ENCODE results near the gene PHGDH. TPM values are rescaled to one million over a fixed set of nuclear protein-coding genes. Genes with fewer than 3 reads are reported as not detected.

Gene PHGDH
- total RNA-seq, 1 donor from 2014 or later = 371 TPM

DNA sequence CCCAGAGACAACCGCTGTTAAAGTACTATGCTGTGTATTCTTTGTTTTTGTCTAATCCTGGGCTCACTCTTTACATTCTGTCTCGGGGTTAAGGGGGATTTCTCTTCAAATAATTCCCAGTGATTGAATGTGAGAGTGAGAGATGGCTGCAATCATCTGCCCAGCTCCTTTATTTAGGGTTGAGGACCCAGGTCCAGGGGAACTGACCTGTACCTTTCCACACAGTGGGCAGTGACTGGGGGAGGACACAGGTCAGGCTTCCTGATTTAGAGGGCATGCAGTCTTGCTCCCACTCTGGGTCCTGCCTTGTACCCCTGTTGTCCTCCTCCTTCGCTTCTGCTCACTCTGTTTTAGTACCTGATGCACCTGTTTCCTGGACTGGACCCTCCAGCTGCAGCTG is 22.0 kb downstream of the PHGDH start:
- Histone ChIP-seq H3K9ac (ENCODE audit: low read length) (no peak overlapping the region), H3K79me2 (ENCODE audit: insufficient read depth, low read length) (no peaks in the 10 kb centered on the region), H3K27ac (ENCODE audit: low read depth, low read length) (no peak overlapping the region), H4K20me1 (ENCODE audit: insufficient read depth, low read length) (peaks cover 13% of the 10 kb centered on the region), H3K27me3 (ENCODE audit: insufficient read depth, low read length) (no peaks in the 10 kb centered on the region), H2AFZ (ENCODE audit: low read depth, low read length) (no peak overlapping the region), H3K4me1 (ENCODE audit: insufficient read depth, low read length) (no peaks in the 10 kb centered on the region), H3K4me2 (ENCODE audit: low read length) (no peak overlapping the region), H3K9me3 (ENCODE audit: insufficient read depth, low read depth, low read length) (no peaks in the 10 kb centered on the region), H3K4me3 (ENCODE audit: insufficient read depth, low read depth, low read length) (no peak overlapping the region), H3K36me3 (ENCODE audit: insufficient read depth, low read length) (peaks cover 8% of the 10 kb centered on the region)
- Mint-ChIP-seq H3K27ac (ENCODE audit: unreplicated experiment) (no peak overlapping the region), H3K4me3 (ENCODE audit: unreplicated experiment) (no peak overlapping the region), H3K27me3 (ENCODE audit: low read depth, unreplicated experiment) (no peaks in the 10 kb centered on the region), H3K36me3 (ENCODE audit: low read depth, unreplicated experiment) (peaks cover 44% of the 10 kb centered on the region), H3K4me1 (ENCODE audit: low read depth, unreplicated experiment) (peaks cover 22% of the 10 kb centered on the region), H3K9me3 (ENCODE audit: unreplicated experiment) (no peaks in the 10 kb centered on the region)
- TF ChIP-seq EZH2 (IDR thresholded peaks at IDR 0.05; ENCODE audit: insufficient read depth, low read length) = no peak
- TF ChIP-seq, protein P1, sequence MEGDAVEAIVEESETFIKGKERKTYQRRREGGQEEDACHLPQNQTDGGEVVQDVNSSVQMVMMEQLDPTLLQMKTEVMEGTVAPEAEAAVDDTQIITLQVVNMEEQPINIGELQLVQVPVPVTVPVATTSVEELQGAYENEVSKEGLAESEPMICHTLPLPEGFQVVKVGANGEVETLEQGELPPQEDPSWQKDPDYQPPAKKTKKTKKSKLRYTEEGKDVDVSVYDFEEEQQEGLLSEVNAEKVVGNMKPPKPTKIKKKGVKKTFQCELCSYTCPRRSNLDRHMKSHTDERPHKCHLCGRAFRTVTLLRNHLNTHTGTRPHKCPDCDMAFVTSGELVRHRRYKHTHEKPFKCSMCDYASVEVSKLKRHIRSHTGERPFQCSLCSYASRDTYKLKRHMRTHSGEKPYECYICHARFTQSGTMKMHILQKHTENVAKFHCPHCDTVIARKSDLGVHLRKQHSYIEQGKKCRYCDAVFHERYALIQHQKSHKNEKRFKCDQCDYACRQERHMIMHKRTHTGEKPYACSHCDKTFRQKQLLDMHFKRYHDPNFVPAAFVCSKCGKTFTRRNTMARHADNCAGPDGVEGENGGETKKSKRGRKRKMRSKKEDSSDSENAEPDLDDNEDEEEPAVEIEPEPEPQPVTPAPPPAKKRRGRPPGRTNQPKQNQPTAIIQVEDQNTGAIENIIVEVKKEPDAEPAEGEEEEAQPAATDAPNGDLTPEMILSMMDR (IDR thresholded peaks at IDR 0.05; ENCODE audit: insufficient read depth, low read depth, low read length) = no peak
- DNase-seq (ENCODE audit: low read depth) = no peak
- FAIRE-seq = no peak

DNA sequence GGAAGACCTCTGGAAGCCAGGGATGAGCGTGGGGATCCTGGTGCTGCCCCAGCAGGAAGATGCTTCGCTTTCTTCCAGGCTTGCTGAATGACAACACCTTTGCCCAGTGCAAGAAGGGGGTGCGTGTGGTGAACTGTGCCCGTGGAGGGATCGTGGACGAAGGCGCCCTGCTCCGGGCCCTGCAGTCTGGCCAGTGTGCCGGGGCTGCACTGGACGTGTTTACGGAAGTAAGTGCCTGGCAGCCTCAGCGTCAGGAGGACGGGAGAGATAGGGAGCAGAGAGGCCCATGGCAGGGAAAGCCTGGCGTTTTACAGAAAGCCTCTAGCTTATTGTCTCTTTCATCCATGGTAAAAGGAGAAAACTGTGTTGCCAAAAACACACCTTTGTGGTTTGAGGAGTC is 23.5 kb downstream of the PHGDH start:
- Histone ChIP-seq H3K4me2 (ENCODE audit: low read length) (no peak overlapping the region), H3K9ac (ENCODE audit: low read length) (no peak overlapping the region), H3K27me3 (ENCODE audit: insufficient read depth, low read length) (no peaks in the 10 kb centered on the region), H3K4me3 (ENCODE audit: insufficient read depth, low read depth, low read length) (no peak overlapping the region), H4K20me1 (ENCODE audit: insufficient read depth, low read length) (peaks cover 13% of the 10 kb centered on the region), H3K36me3 (ENCODE audit: insufficient read depth, low read length) (peaks cover 10% of the 10 kb centered on the region), H3K27ac (ENCODE audit: low read depth, low read length) (no peak overlapping the region), H3K4me1 (ENCODE audit: insufficient read depth, low read length) (no peaks in the 10 kb centered on the region), H2AFZ (ENCODE audit: low read depth, low read length) (no peak overlapping the region), H3K79me2 (ENCODE audit: insufficient read depth, low read length) (no peaks in the 10 kb centered on the region), H3K9me3 (ENCODE audit: insufficient read depth, low read depth, low read length) (no peaks in the 10 kb centered on the region)
- no peaks in the 10 kb centered on the region for H3K27me3 Mint-ChIP-seq (ENCODE audit: low read depth, unreplicated experiment)
- TF ChIP-seq, protein P1 (IDR thresholded peaks at IDR 0.05; ENCODE audit: insufficient read depth, low read depth, low read length) = no peak
- TF ChIP-seq EZH2 (IDR thresholded peaks at IDR 0.05; ENCODE audit: insufficient read depth, low read length) = no peak
- FAIRE-seq = no peak
- no peak for DNase-seq (ENCODE audit: low read depth)
- H3K4me3 Mint-ChIP-seq (ENCODE audit: unreplicated experiment) = no peak overlapping the region
- H3K4me1 Mint-ChIP-seq (ENCODE audit: low read depth, unreplicated experiment) = peaks cover 28% of the 10 kb centered on the region
- H3K9me3 Mint-ChIP-seq (ENCODE audit: unreplicated experiment) = no peaks in the 10 kb centered on the region
- peaks cover 45% of the 10 kb centered on the region for H3K36me3 Mint-ChIP-seq (ENCODE audit: low read depth, unreplicated experiment)
- peak overlapping the region; percentile 31 for H3K27ac Mint-ChIP-seq (ENCODE audit: unreplicated experiment)

- no peaks in the 10 kb centered on the region for H3K27me3 Mint-ChIP-seq (ENCODE audit: low read depth, unreplicated experiment)
- Histone ChIP-seq H3K4me1 (ENCODE audit: insufficient read depth, low read length) (no peaks in the 10 kb centered on the region), H3K9me3 (ENCODE audit: insufficient read depth, low read depth, low read length) (no peaks in the 10 kb centered on the region), H3K4me3 (ENCODE audit: insufficient read depth, low read depth, low read length) (no peak overlapping the region), H3K27me3 (ENCODE audit: insufficient read depth, low read length) (no peaks in the 10 kb centered on the region), H2AFZ (ENCODE audit: low read depth, low read length) (no peak overlapping the region), H3K4me2 (ENCODE audit: low read length) (no peak overlapping the region), H4K20me1 (ENCODE audit: insufficient read depth, low read length) (peaks cover 6% of the 10 kb centered on the region), H3K36me3 (ENCODE audit: insufficient read depth, low read length) (peaks cover 10% of the 10 kb centered on the region), H3K27ac (ENCODE audit: low read depth, low read length) (no peak overlapping the region), H3K79me2 (ENCODE audit: insufficient read depth, low read length) (no peaks in the 10 kb centered on the region), H3K9ac (ENCODE audit: low read length) (no peak overlapping the region)
- H3K36me3 Mint-ChIP-seq (ENCODE audit: low read depth, unreplicated experiment) = peaks cover 42% of the 10 kb centered on the region
- H3K9me3 Mint-ChIP-seq (ENCODE audit: unreplicated experiment) = no peaks in the 10 kb centered on the region
- FAIRE-seq (no peak), DNase-seq (ENCODE audit: low read depth) (no peak)
- H3K4me1 Mint-ChIP-seq (ENCODE audit: low read depth, unreplicated experiment) = peaks cover 23% of the 10 kb centered on the region
- no peak for TF ChIP-seq EZH2 (IDR thresholded peaks at IDR 0.05; ENCODE audit: insufficient read depth, low read length)
- TF ChIP-seq, protein P1 (IDR thresholded peaks at IDR 0.05; ENCODE audit: insufficient read depth, low read depth, low read length) = no peak
- peak overlapping the region; percentile 16 for H3K4me3 Mint-ChIP-seq (ENCODE audit: unreplicated experiment)
- no peak overlapping the region for H3K27ac Mint-ChIP-seq (ENCODE audit: unreplicated experiment)
Observed at GRCh38 chr1:119736649-119737039, 24.9 kb downstream of the PHGDH start.

All from astrocyte (in vitro differentiated cells and primary cell).